Loucy (cell line): Measurements from ENCODE around the gene TMEM82.

ENCODE experiments used
- H2AFZ ChIP-seq: fragments of 200-600 bp; sonication (generic); 2 replicates; pipeline ENCODE4 v1.6.0; 2016; ENCODE audit warnings: antibody characterized with exemption, mild to moderate bottlenecking, low read length, moderate library complexity
- H3F3A ChIP-seq: fragments of 200-600 bp; 2 replicates; pipeline ENCODE4 v1.6.0; 2016; ENCODE audit warnings: antibody characterized with exemption, low read depth, mild to moderate bottlenecking
- H3K27me3 ChIP-seq: fragments of 200-600 bp; sonication (generic); 2 replicates; pipeline ENCODE4 v1.6.1; 2014; ENCODE audit warnings: low read length, mild to moderate bottlenecking; ENCODE audit not compliant: insufficient read depth, poor library complexity, severe bottlenecking
- H3K36me3 ChIP-seq: fragments of 200-600 bp; sonication (generic); 2 replicates; pipeline ENCODE4 v1.6.1; 2016; ENCODE audit warnings: low read length; ENCODE audit not compliant: insufficient read depth
- H3K4me1 ChIP-seq: fragments of 200-600 bp; sonication (generic); 2 replicates; pipeline ENCODE4 v1.5.1; 2014; ENCODE audit warnings: low read length, mild to moderate bottlenecking; ENCODE audit not compliant: insufficient read depth, poor library complexity, severe bottlenecking
- H3K4me2 ChIP-seq: fragments of 200-600 bp; sonication (generic); 2 replicates; pipeline ENCODE4 v1.6.0; 2014; ENCODE audit warnings: antibody characterized with exemption, low read length, low read depth, mild to moderate bottlenecking; ENCODE audit not compliant: poor library complexity, severe bottlenecking
- H3K4me3 ChIP-seq: fragments of 200-600 bp; sonication (generic); 2 replicates; pipeline ENCODE4 v1.5.1; 2014; ENCODE audit warnings: low read length, mild to moderate bottlenecking, mixed read lengths; ENCODE audit not compliant: poor library complexity, severe bottlenecking
- H3K79me2 ChIP-seq: fragments of 200-600 bp; sonication (generic); 2 replicates; pipeline ENCODE4 v1.6.1; 2014; ENCODE audit warnings: low read length; ENCODE audit not compliant: insufficient read depth
- H3K9ac ChIP-seq: fragments of 200-600 bp; sonication (generic); 2 replicates; pipeline ENCODE4 v1.6.0; 2014; ENCODE audit warnings: mild to moderate bottlenecking, low read depth, low read length, moderate library complexity; ENCODE audit not compliant: poor library complexity, severe bottlenecking
- H3K9me2 ChIP-seq: fragments of 200-600 bp; sonication (generic); replicated peaks from 2 replicates; pipeline ENCODE4 v1.6.1; 2016; ENCODE audit warnings: low read depth, low read length, mixed read lengths
- H3K9me3 ChIP-seq: fragments of 200-600 bp; sonication (generic); 2 replicates; pipeline ENCODE4 v1.6.1; 2014; ENCODE audit warnings: mild to moderate bottlenecking, antibody characterized with exemption, low read length, low read depth; ENCODE audit not compliant: insufficient read depth
- H4K20me1 ChIP-seq: fragments of 200-600 bp; sonication (generic); 2 replicates; pipeline ENCODE4 v1.6.0; 2014; ENCODE audit warnings: antibody characterized with exemption, low read length, mild to moderate bottlenecking; ENCODE audit not compliant: insufficient read depth, poor library complexity, severe bottlenecking
- EZH2phosphoT487 ChIP-seq: fragments of 200-600 bp; IDR thresholded peaks from 2 replicates; pipeline ENCODE4 v1.6.1; 2018; ENCODE audit warnings: antibody characterized with exemption, mild to moderate bottlenecking, moderate library complexity, borderline replicate concordance
- TF ChIP-seq, protein P1 (sequence below): fragments of 200-600 bp; sonication (generic); conservative IDR thresholded peaks from 2 replicates; pipeline ENCODE4 v1.5.1; 2014; ENCODE audit warnings: mild to moderate bottlenecking, antibody characterized with exemption, low read length

The TMEM82 gene

DNA sequence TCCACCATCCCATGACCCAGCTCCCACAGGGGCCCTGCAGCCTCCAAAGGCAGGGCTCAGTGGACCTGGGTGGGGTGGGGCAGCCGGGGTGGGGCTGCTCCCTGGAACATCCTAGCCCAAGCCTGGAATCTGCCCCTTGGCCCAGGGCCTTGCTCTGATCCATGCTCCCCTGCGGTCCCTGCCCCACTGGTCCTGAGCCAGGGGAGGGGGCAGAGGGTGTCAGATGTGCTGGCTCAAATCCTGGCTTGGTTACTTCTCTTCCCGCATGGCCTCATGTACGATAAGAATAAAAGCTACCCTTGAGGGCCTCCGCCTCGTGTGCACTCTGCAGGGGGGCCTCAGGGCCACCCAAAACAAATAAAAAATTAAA lies 5.4 kb upstream of the TMEM82 start:
- no peaks in the 10 kb centered on the region for H4K20me1 ChIP-seq
- no peak overlapping the region for H3K9ac ChIP-seq
- H3K4me2 ChIP-seq: no peak overlapping the region

GRCh38 chr1:15737324-15738319 lies 4.7 kb upstream of the TMEM82 start:
- Histone ChIP-seq H3K27me3 (no peaks in the 10 kb centered on the region), H3K4me2 (no peak overlapping the region), H3K79me2 (no peaks in the 10 kb centered on the region), H3K4me1 (no peaks in the 10 kb centered on the region), H3K9me3 (no peaks in the 10 kb centered on the region), H3K36me3 (peaks cover 1% of the 10 kb centered on the region; the same call in 1 of the 2 replicates), H3K4me3 (no peak overlapping the region), H4K20me1 (no peaks in the 10 kb centered on the region), H3K9ac (no peak overlapping the region), H3K9me2 (no peaks in the 10 kb centered on the region), H2AFZ (no peak overlapping the region), H3F3A (no peaks in the 10 kb centered on the region)
- TF ChIP-seq EZH2phosphoT487: no peak
- TF ChIP-seq, protein P1, sequence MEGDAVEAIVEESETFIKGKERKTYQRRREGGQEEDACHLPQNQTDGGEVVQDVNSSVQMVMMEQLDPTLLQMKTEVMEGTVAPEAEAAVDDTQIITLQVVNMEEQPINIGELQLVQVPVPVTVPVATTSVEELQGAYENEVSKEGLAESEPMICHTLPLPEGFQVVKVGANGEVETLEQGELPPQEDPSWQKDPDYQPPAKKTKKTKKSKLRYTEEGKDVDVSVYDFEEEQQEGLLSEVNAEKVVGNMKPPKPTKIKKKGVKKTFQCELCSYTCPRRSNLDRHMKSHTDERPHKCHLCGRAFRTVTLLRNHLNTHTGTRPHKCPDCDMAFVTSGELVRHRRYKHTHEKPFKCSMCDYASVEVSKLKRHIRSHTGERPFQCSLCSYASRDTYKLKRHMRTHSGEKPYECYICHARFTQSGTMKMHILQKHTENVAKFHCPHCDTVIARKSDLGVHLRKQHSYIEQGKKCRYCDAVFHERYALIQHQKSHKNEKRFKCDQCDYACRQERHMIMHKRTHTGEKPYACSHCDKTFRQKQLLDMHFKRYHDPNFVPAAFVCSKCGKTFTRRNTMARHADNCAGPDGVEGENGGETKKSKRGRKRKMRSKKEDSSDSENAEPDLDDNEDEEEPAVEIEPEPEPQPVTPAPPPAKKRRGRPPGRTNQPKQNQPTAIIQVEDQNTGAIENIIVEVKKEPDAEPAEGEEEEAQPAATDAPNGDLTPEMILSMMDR: no peak

More for the DNA sequence above, 5.4 kb upstream of the TMEM82 start:
- Histone ChIP-seq H2AFZ (no peak overlapping the region), H3K9me2 (no peaks in the 10 kb centered on the region), H3K27me3 (no peaks in the 10 kb centered on the region), H3K36me3 (peaks cover 7% of the 10 kb centered on the region; the same call in 1 of the 2 replicates), H3F3A (no peaks in the 10 kb centered on the region), H3K9me3 (no peaks in the 10 kb centered on the region), H3K79me2 (no peaks in the 10 kb centered on the region), H3K4me1 (no peaks in the 10 kb centered on the region), H3K4me3 (no peak overlapping the region)
- no peak for TF ChIP-seq EZH2phosphoT487
- TF ChIP-seq, protein P1: no peak

DNA sequence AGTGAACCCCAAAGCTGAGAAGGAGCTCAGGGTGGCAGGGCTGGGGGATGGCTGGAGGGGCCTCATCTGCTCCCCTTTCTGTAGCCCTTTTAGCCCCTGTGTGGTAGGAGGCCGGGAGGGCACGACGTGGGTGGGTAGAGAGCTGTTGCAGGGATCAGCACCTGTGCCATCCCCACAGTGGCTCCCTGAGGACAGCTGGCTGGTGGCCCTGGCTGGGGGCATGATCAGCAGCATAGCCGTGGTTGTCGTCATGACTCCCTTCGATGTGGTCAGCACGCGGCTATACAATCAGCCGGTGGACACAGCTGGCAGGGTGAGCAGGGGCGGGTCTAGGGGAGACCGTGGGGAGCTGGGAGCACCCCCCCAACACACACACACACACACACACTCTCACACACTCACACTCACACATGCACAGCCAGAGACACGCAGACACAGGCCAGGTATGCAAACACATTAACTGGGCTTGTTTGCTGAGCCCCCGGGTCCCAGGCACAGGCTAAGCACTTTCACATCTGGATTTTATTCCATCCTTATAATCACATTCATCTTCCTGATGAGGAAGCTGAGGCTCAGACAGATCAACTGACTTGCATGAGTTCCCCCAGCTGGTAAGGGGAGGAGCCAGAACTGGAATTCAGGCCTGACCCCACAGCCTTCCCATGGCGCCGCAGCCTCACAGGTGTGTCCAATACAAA lies 3.7 kb upstream of the TMEM82 start:
- no peaks in the 10 kb centered on the region; the same call in 1 of the 2 replicates for H3K36me3 ChIP-seq
- no peaks in the 10 kb centered on the region for H3K9me2 ChIP-seq
- H4K20me1 ChIP-seq: no peaks in the 10 kb centered on the region
- no peaks in the 10 kb centered on the region for H3K79me2 ChIP-seq
- H2AFZ ChIP-seq: no peak overlapping the region
- H3K4me2 ChIP-seq: no peak overlapping the region
- no peaks in the 10 kb centered on the region for H3K9me3 ChIP-seq
- H3F3A ChIP-seq: no peaks in the 10 kb centered on the region
- TF ChIP-seq EZH2phosphoT487: no peak
- TF ChIP-seq, protein P1: no peak
- H3K4me1 ChIP-seq: no peaks in the 10 kb centered on the region
- no peak overlapping the region for H3K4me3 ChIP-seq
- H3K9ac ChIP-seq: no peak overlapping the region
- no peaks in the 10 kb centered on the region for H3K27me3 ChIP-seq
